Activated CD8-positive, alpha-beta T cell treated with anti-CD3 and anti-CD28 coated beads, Interleukin-2, amount 10 ng/mL, durations not matched to agents 7 days and 5 days (primary cell): ENCODE data around the gene PLS1. TPM values are rescaled to one million over a fixed set of nuclear protein-coding genes. Genes with fewer than 3 reads are reported as not detected.

Experiments
- ATAC-seq: fragments of 150-1000 bp; cut with Tn5 transposase; one replicate; pipeline ENCODE4 v1.10.0; 2021; ENCODE audit warnings: moderate library complexity
- CTCF ChIA-PET: fragments of 350-600 bp; sonication (Branson Sonifier 250); formaldehyde crosslinking; loops from one replicate; lab custom pipeline; 2021; ENCODE audit warnings: antibody characterized with exemption; lab: Charles Lee
- POLR2A ChIA-PET: fragments of 350-600 bp; sonication (Branson Sonifier 250); formaldehyde crosslinking; loops from one replicate; lab custom pipeline; 2021; ENCODE audit warnings: antibody characterized with exemption; lab: Charles Lee
- DNase-seq: peaks from one replicate; pipeline ENCODE4 v3.0.0-alpha.2; 2020
- H3K27ac Mint-ChIP-seq: one replicate; pipeline ENCODE4 v1.8.0; 2021; ENCODE audit warnings: mild to moderate bottlenecking, mixed read lengths
- H3K27me3 Mint-ChIP-seq: one replicate; pipeline ENCODE4 v1.8.0; 2021; ENCODE audit warnings: low read depth, mixed read lengths
- H3K36me3 Mint-ChIP-seq: one replicate; pipeline ENCODE4 v1.8.0; 2021; ENCODE audit warnings: low read depth, mixed read lengths
- H3K4me1 Mint-ChIP-seq: one replicate; pipeline ENCODE4 v1.8.0; 2021; ENCODE audit warnings: low read depth, mixed read lengths
- H3K4me3 Mint-ChIP-seq: one replicate; pipeline ENCODE4 v1.8.0; 2021; ENCODE audit warnings: mild to moderate bottlenecking, mixed read lengths
- H3K9me3 Mint-ChIP-seq: one replicate; pipeline ENCODE4 v1.8.0; 2022; ENCODE audit warnings: mixed read lengths; ENCODE audit not compliant: insufficient read depth
- total RNA-seq, 2 experiments: library from RNA; stranded (reverse); gene quantifications; one replicate each; pipeline ENCODE4 v1.2.3, GENCODE V29; 2021

PLS1 gene
- total RNA-seq, 2 experiments from 2014 or later: 2.3 to 3.2 TPM

DNA sequence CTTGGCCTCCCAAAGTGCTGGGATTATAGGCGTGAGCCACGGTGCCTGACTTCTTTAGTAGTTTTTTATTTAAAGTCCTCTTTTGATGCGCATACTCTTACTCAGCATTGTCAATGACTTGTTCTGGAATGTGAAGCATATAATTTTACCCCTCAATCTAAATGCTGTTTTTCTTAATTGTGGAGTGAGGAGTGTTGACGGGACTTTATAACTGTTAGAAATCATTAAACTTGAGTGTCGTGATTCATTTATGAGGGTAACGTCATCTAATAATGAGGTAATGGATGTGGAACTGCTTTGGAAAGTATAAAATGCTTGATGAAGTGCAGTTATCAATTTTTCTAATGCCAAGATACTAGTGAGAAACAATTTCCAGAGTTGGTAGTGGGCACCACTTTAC is 48.3 kb downstream of the PLS1 start:
- Mint-ChIP-seq H3K36me3 (no peaks in the 10 kb centered on the region), H3K27me3 (no peaks in the 10 kb centered on the region), H3K4me3 (no peak overlapping the region), H3K9me3 (no peaks in the 10 kb centered on the region), H3K27ac (no peak overlapping the region), H3K4me1 (no peaks in the 10 kb centered on the region)
- DNase-seq: no peak
- POLR2A ChIA-PET: no interaction called here
- ATAC-seq: no peak
- CTCF ChIA-PET: no interaction called here

DNA sequence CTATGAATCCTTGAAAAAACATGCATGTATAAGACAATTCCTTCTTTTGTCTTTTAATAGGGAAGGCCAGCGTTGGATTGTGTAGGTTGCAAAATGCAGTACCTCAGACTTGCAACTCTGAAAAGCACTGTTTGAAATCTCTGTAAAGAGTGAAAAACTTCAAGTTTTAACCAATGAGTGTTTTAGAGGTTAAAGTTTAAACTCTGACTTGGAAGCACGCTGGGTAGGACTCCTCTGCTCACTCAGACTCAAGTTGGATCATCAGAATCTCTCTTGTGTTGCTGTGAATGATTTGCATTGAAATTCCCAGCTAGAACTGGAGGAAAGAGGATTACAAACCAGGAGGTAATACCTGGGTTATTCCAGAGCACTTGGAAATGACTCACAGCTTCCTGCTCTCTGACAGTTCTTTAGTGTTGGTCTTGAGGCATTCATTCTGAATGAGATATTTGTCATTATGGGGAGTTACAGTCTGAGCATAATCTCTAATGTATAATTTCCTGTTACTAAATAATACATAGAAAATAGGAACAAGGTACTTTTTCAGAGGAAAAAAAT is 49.1 kb downstream of the PLS1 start:
- no peak for DNase-seq
- no peak overlapping the region for H3K27ac Mint-ChIP-seq
- H3K4me3 Mint-ChIP-seq: no peak overlapping the region
- ATAC-seq: no peak
- no peaks in the 10 kb centered on the region for H3K9me3 Mint-ChIP-seq
- no peaks in the 10 kb centered on the region for H3K36me3 Mint-ChIP-seq
- H3K27me3 Mint-ChIP-seq: no peaks in the 10 kb centered on the region
- no peaks in the 10 kb centered on the region for H3K4me1 Mint-ChIP-seq
- POLR2A ChIA-PET: no interaction called here
- CTCF ChIA-PET: no interaction called here

DNA sequence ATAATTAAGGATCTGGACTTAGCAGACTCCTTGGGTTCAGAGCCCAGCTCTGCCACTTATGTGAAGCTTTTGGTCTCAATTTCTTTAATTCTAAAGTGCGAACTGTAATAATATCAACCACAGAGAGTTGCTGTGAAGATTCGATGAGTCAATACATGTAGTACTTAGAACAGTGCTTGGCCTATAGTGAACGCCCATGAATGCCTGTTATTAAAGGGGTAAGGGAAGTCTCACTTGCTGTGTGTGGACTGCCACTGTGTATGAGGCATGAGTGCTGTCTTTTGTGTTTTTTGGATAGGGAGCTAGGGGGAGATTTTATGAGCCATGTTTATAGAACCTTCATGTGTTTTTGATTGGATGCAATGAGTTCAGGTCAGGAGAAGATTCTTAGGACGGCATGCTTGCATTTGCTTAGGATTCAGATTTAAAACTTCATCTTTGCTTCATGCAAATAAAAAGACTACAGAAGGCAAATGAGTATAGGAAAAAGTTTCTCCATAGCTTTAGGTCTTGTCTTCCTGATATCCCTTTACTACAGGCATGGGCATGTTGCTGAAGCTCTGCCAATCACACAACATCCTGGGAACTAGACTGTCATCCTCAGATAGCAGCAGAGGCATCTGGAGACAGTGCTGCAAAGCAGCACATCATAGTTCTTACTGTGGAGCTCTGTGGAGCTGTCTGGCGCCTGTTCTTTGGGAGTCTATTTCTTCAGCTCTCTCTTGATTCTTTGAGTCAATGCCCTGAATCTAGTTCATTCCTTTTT is 50.0 kb downstream of the PLS1 start:
- no peaks in the 10 kb centered on the region for H3K36me3 Mint-ChIP-seq
- ChIA-PET CTCF (no interaction called here), POLR2A (no interaction called here)
- DNase-seq: no peak
- H3K9me3 Mint-ChIP-seq: no peaks in the 10 kb centered on the region
- H3K4me1 Mint-ChIP-seq: no peaks in the 10 kb centered on the region
- H3K27ac Mint-ChIP-seq: no peak overlapping the region
- ATAC-seq: no peak
- no peak overlapping the region for H3K4me3 Mint-ChIP-seq
- no peaks in the 10 kb centered on the region for H3K27me3 Mint-ChIP-seq

DNA sequence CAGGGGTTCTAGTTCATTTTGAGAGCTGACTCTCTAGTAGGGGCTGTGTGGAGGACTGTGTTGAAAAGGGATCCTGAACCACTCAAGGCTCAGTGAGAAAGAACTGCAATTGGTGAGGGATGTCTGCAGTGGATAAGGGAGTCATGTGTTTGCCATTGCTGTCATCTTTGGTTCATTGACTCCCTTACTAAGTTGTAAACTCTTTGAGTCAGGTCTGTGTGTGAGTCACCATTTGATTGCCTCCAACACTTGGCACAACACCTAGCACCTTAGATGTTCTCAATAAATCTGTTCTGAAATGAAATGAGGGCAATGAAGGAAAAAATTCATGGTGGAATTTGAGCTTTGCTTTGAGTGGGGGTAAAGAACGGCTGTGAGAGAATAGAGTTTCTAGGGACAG is 51.7 kb downstream of the PLS1 start:
- no peaks in the 10 kb centered on the region for H3K36me3 Mint-ChIP-seq
- H3K9me3 Mint-ChIP-seq: no peaks in the 10 kb centered on the region
- H3K27me3 Mint-ChIP-seq: no peaks in the 10 kb centered on the region
- ChIA-PET POLR2A (no interaction called here), CTCF (no interaction called here)
- no peaks in the 10 kb centered on the region for H3K4me1 Mint-ChIP-seq
- no peak for DNase-seq
- H3K27ac Mint-ChIP-seq: no peak overlapping the region
- no peak for ATAC-seq
- H3K4me3 Mint-ChIP-seq: no peak overlapping the region

DNA sequence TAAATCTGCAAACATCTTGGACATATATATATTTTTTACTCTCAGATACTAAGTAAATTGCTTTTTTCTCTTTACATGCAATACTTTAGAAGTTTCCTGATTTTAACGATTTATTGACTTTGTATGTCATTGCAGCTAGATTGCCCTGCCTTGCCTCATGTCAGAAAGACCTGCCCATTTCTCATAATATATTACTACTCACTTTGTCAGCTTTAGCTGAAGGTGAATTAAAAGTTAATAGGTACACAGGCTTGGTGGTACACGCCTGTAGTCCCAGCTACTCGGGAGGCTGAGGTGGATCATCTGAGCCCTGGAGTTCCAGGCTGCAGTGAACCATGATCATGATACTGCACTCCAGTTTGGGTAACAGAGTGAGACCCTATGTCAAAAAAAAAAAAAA is 52.8 kb downstream of the PLS1 start:
- Mint-ChIP-seq H3K27me3 (no peaks in the 10 kb centered on the region), H3K27ac (no peak overlapping the region), H3K36me3 (no peaks in the 10 kb centered on the region), H3K4me1 (no peaks in the 10 kb centered on the region), H3K9me3 (no peaks in the 10 kb centered on the region), H3K4me3 (no peak overlapping the region)
- POLR2A ChIA-PET: no interaction called here
- CTCF ChIA-PET: no interaction called here
- ATAC-seq: no peak
- DNase-seq: no peak

DNA sequence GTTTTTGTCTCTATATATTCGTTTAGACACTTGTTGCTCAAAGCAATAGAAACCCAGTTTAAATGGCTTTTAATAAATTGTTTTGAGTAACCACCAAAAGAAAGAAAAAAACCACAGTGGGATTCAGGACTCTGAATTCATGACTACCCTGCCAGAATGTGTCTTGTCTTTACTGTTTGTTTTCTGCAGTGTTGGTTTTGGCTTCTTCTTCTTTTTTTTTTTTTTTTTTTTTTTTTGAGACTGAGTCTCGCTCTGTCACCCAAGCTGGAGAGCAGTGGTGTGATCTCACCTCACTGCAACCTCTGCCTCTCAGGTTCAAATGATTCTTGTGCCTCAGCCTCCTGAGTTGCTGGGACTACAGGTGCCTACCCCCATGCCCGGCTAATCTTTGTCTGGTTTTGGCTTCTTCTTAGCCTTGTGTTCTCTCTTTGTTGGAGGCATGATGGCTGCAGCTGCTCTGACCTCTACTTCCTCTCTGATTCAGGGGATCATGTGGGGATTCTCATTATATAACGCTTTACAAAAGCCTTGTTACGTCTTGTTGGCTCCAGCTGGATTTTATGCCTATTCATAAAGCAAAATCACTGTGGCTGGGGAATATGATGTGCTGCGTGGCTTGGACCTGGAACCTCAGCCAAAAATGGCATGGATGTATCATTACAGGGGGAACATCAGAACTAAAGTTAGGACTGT is 54.0 kb downstream of the PLS1 start:
- Mint-ChIP-seq H3K4me1 (no peaks in the 10 kb centered on the region), H3K4me3 (no peak overlapping the region), H3K36me3 (no peaks in the 10 kb centered on the region), H3K9me3 (no peaks in the 10 kb centered on the region), H3K27me3 (no peaks in the 10 kb centered on the region), H3K27ac (no peak overlapping the region)
- ATAC-seq (no peak), DNase-seq (no peak)
- ChIA-PET CTCF (no interaction called here), POLR2A (no interaction called here)

DNA sequence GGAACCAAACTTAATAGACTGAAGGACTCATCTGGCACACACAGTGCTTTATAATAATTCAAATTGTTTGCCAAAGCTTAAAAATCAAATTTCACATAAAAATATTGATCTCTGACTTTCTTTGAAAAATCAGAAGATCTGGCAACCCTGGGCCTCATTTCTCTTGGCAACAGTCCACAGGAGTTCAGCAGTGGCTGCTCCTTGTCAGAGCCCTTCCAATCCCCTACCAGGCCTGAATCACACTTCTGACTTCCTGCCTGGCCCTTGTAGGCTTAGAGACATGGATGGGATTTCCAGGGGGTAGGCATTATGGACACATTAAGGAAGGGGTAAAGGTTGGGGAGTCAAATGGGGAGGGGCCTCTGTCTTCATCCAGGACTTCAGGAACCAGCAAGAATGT is 55.5 kb downstream of the PLS1 start:
- H3K4me1 Mint-ChIP-seq: no peaks in the 10 kb centered on the region
- ATAC-seq: no peak
- DNase-seq: no peak
- ChIA-PET CTCF (no interaction called here), POLR2A (no interaction called here)
- H3K4me3 Mint-ChIP-seq: no peak overlapping the region
- H3K36me3 Mint-ChIP-seq: no peaks in the 10 kb centered on the region
- no peaks in the 10 kb centered on the region for H3K9me3 Mint-ChIP-seq
- H3K27me3 Mint-ChIP-seq: no peaks in the 10 kb centered on the region
- no peak overlapping the region for H3K27ac Mint-ChIP-seq

DNA sequence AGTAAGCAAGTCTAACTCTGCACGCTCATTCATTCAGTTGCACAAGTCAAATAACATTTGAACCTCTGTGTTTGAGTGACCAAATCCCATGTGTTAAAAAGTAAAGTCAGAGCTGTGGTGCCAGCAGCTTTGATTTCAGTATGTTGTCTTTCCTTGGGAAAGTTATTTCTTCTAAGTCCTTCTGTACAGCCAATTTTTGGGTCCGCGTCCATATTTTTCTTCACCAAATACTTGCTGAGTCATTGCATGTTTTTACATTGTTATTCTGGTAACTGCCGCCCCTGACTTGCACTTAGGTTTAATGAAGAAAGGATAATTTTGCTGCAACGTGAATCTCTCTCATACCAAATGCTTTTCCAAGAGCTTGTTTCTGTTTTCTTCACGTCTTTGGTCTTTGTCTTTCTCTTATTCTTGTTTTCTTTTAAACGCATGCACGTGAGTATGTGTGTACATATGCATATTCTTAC is 56.7 kb downstream of the PLS1 start:
- POLR2A ChIA-PET: no interaction called here
- no peaks in the 10 kb centered on the region for H3K4me1 Mint-ChIP-seq
- DNase-seq (no peak), ATAC-seq (no peak)
- no peaks in the 10 kb centered on the region for H3K9me3 Mint-ChIP-seq
- H3K4me3 Mint-ChIP-seq: no peak overlapping the region
- no peaks in the 10 kb centered on the region for H3K27me3 Mint-ChIP-seq
- no peak overlapping the region for H3K27ac Mint-ChIP-seq
- no peaks in the 10 kb centered on the region for H3K36me3 Mint-ChIP-seq
- CTCF ChIA-PET: no interaction called here

DNA sequence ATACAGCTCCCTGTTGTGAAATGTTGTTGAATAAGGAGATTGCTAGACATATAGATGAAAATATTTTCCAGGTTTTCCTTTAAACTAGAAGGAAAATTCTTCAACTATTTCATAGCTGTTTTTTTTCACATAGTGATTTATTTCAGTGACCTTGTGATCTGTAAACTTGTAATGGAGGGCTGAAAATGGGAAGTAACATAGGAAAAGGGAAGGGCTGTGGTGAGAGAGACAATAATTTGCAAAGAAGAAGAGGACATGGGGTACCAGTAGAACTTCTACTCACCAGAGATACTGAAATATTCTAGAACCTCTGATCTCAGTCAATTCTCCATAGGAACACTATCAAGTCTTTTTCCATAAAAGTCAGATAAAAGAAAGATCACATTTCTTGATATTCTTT is 60.4 kb downstream of the PLS1 start:
- Mint-ChIP-seq H3K4me1 (peaks cover 2% of the 10 kb centered on the region), H3K4me3 (no peak overlapping the region), H3K27me3 (no peaks in the 10 kb centered on the region), H3K9me3 (no peaks in the 10 kb centered on the region), H3K27ac (no peak overlapping the region), H3K36me3 (no peaks in the 10 kb centered on the region)
- ChIA-PET POLR2A (no interaction called here), CTCF (no interaction called here)
- ATAC-seq: no peak
- no peak for DNase-seq

DNA sequence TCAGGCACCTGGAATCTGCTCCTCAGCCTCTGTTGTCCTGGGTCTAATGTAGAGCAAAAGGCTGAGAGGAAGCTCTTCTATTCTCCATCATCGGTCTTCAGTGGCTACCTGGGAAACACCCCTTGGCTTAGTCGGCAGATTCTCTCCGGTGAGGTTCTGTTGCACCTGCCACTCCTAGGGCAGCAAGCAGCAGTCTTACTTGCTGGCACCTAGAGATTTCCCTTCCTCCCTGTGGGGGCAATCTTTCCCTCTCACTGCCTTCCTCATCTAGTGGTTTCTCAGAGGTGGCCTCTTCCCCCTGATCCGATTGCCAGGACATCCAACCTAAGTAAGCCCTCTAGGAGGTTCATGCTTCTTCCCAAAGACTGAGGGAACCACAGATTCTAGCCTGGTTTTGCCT is 60.8 kb downstream of the PLS1 start:
- no peak overlapping the region for H3K4me3 Mint-ChIP-seq
- H3K27ac Mint-ChIP-seq: no peak overlapping the region
- H3K27me3 Mint-ChIP-seq: no peaks in the 10 kb centered on the region
- CTCF ChIA-PET: no interaction called here
- ATAC-seq: no peak
- POLR2A ChIA-PET: no interaction called here
- no peaks in the 10 kb centered on the region for H3K36me3 Mint-ChIP-seq
- no peak for DNase-seq
- no peaks in the 10 kb centered on the region for H3K9me3 Mint-ChIP-seq
- peaks cover 2% of the 10 kb centered on the region for H3K4me1 Mint-ChIP-seq

DNA sequence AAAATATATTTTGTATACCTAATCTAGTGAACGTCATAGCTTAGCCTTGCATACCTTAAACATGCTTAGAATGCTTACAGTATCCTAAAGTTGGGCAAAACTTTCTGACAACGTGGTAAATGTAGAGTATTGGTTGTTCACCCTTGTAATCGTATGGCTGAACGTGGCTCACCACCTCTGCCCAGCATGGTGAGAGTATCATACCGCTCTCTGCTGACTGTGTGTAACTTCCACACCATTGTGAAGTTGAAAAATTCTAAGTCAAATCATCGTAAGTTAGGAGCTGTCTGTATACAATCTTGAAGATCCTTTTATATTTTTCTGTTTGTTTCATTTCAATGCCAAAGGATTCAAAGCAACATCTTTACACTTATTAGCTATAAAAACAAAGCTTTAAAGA is 64.2 kb downstream of the PLS1 start:
- Mint-ChIP-seq H3K4me3 (no peak overlapping the region), H3K9me3 (no peaks in the 10 kb centered on the region), H3K36me3 (no peaks in the 10 kb centered on the region), H3K4me1 (peaks cover 2% of the 10 kb centered on the region), H3K27me3 (no peaks in the 10 kb centered on the region), H3K27ac (no peak overlapping the region)
- no peak for ATAC-seq
- DNase-seq: no peak
- ChIA-PET POLR2A (no interaction called here), CTCF (no interaction called here)

DNA sequence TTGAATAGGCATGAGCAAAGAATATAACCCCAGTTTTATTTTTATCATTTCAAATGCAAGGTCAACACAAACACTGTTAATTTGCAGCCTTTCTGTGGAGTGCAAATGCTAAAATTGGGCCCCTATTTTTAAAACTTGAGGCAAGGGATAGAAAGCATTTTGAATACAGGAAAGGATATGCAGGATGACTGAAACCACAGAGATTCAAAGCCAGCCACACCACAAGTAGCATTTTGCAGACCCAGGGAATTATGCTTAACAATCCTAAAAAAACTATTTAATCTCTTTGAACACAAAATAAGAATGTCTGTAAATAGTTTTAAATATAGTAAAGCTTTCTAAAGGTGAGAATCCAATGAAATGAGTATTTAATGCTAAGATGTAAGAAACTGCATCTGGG is 64.7 kb downstream of the PLS1 start:
- peaks cover 2% of the 10 kb centered on the region for H3K4me1 Mint-ChIP-seq
- ATAC-seq (no peak), DNase-seq (no peak)
- ChIA-PET POLR2A (no interaction called here), CTCF (no interaction called here)
- H3K27me3 Mint-ChIP-seq: no peaks in the 10 kb centered on the region
- H3K4me3 Mint-ChIP-seq: no peak overlapping the region
- no peaks in the 10 kb centered on the region for H3K36me3 Mint-ChIP-seq
- no peaks in the 10 kb centered on the region for H3K9me3 Mint-ChIP-seq
- no peak overlapping the region for H3K27ac Mint-ChIP-seq
